Measurements from ENCODE around the gene ERGIC3.

- TF ChIP-seq CHD2 (IDR thresholded peaks at IDR 0.05; ENCODE audit: low read length, partially characterized antibody) (no peak), JUNB (IDR thresholded peaks at IDR 0.05) (no peak), POLR2A (IDR thresholded peaks at IDR 0.05; ENCODE audit: low read length) (no peak), CTCF (IDR thresholded peaks at IDR 0.05) (no peak), MAFK (IDR thresholded peaks at IDR 0.05; ENCODE audit: partially characterized antibody) (no peak), RCOR1 (IDR thresholded peaks at IDR 0.05; ENCODE audit: low read depth, low read length) (no peak), GATA3 (IDR thresholded peaks at IDR 0.05; ENCODE audit: borderline replicate concordance) (no peak), PHF8 (IDR thresholded peaks at IDR 0.05; ENCODE audit: borderline replicate concordance, low read depth) (no peak), REST (IDR thresholded peaks at IDR 0.05) (no peak), SMC3 (IDR thresholded peaks at IDR 0.05) (no peak), EP300 (IDR thresholded peaks at IDR 0.05) (no peak), JUN (IDR thresholded peaks at IDR 0.05) (no peak)
Observed at GRCh38 chr20:35558451-35558850, 16.6 kb downstream of the ERGIC3 start.

Data from A549 (cell line).